Middle frontal gyrus (tissue), 1 donor: ENCODE measurements around the gene NDST3.
"Not testable (repeated sequence)": the region's sequence is repeated elsewhere in the genome, so short reads cannot be mapped to it uniquely, and the experiment has no call there.

Source experiments
- DNase-seq: peaks from one replicate; pipeline ENCODE4 v3.0.0-alpha.2; 2015; ENCODE audit warnings: low spot score; ENCODE audit errors: extremely low spot score

Gene NDST3

DNA sequence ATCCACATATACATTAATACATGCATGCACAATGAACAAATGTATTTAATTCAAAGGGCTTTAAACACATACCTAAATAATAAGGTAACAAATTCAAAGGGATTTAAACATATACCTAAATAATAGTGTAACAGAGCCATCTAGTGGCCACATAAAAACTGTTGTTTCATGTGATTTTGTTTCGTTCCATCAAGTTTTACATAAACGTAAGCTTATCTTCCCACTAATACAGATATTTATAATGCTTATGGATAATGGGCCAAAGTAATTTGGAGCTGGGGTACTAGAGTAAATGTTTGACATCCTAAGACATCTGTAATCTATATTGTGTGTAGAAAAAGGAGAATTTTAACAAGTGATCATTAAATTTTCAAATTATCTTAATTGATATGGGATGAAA lies 236.2 kb downstream of the NDST3 start:
- DNase-seq, result peak; percentile 53

GRCh38 chr4:118271788-118272187 lies 237.5 kb downstream of the NDST3 start:
- DNase-seq, result no peak

DNA sequence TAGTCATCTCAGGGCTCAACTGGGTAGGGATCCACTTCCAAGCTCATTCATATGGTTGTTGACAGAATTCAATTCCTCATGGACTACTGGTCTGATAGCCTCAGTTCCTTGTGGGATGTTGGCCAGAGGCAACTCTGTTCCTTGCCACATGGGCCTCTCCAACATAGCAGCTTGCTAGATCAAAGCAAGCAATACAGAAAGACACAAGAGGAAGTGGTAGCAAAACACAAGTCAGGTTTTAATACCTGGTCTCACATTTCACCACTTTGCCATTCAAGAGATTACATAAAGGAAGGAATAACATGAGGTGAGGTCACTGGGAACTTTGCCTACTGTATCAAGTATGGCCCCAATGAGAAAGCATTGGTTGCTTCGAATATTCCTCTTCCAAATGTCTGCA lies 239.4 kb downstream of the NDST3 start:
- DNase-seq, result no peak

DNA sequence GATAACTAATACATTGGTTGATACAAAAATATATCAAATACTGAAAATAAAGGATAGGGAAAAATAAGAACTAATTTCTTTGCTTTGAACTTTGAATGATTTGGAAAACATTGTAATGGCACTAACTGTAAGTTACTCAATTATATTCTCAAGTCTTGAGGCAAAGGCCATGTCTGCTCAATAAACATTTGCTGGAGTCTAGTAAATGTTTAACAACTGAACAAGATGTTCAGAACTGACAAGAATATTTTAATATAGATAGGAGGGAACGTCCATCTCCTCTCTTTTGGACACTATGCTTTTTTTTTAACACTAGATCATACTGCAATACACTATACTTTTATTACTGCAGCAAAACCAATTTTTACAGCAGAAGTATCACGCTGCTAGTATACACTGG lies 242.3 kb downstream of the NDST3 start:
- DNase-seq, result no peak

- DNase-seq, result no peak
Observed at GRCh38 chr4:118277243-118277642, 243.0 kb downstream of the NDST3 start.

DNA sequence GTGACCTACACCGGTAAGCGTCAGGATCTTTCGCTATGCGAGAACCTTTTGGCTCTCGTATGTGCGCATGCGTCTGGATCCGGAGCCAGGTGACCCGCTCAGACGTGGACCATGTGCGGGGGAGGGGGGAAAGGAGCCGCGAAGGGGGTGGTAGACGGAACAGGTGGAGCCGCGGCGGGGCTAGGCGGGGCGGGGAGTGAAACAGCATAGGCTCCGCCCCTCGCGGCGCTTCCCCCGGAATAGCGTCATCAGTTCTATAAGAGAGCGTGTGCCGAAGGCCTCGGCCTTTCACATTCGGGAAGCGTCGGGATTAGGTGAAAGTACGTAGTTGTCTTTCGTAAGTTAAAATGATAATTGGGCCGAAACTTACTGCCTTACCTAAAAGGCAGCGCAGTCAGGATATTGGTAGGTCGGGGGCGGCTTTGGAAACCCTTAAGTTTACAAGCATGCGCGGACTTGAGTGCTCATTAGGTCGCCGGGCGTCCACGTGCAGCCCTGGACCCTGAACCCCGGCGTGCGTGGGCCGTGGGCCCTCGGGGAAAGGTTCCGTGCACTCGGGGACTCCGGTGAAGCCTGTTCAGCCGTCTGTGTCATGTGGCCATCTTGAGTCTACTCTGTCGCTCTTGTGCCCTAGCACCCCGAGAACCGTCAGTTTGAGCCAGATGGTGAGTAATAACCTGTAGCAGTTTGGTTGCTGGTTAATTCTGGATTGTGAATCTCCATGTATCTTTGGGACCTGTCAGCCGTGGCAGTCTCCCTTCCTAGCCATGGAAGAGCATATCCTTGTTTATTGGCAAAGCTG lies 244.4 kb downstream of the NDST3 start:
- peak; percentile 80 for DNase-seq

DNA sequence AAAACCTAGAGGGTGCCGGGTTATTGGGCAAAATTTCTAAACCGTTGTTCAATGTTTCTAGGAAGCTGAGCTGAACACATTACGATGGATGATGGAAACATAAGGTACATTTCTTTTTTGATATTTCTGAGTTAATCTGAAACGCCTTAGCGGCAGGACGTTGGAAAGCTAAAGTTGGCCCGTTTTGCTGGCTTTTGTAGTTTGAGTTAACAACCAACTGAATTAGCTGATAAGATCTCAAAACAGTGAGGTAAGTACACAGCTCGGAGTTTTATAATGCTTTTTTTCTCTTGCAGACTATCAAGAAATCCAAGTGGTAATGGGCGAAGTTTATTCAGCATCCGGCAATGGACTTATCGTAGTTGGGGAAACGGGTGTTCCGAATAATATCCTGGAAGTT lies 245.0 kb downstream of the NDST3 start:
- no peak for DNase-seq

DNA sequence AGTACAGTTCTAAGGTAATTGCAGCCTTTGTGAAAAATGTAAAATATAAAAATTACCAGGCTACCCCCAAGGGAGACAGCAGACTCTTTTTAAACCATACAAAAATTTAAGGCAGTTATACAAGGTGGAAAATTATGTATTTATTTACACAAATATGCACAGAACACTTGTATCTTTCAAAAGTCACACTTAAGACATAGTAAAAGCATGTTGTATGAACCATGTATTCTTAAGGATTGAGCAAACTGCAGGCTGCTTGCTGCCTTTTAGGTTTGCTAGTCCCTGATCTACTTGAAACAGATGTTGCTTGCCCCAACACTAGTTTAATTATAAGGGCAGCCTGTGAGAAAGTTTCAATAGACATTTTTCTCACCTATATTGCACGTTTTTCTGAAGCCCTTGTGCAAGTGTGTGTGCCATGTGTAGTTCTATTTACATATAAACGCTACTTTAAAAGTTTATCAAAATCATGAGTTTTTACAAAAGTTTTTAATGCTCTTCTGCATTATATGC lies 245.7 kb downstream of the NDST3 start:
- no peak for DNase-seq

DNA sequence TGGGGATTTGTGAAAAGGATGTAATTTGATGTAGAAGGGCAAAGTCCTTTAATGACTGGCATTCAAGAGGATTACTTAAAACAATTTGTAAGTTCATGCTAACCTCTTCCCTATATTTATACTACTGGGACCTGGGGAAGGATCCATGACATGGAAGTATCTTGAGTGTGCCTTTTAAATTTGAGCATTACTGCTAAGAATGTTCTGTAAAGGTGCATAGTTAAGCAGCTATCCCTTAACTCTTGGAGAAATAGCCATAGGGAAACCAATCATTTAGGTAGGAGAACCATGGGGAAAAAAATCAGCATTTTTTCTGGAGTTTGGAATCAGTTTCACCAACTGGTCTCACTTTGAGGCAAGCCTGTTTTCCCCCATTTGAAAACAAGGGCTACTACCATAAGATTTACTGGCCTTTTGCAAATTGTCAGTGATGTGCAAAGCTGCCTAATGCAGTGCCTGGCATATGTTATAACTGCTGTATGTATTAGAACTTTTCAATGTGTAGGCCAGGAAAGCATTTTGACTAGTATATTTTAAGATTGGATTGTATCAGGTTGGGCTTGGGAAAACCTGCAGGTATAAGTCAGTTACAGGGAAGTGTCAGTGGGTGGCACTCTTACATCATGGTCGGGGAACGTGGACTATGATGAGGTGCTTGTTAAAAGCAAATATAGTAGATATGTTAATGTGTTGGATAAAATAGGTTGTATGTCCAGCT lies 246.4 kb downstream of the NDST3 start:
- DNase-seq, result no peak

DNA sequence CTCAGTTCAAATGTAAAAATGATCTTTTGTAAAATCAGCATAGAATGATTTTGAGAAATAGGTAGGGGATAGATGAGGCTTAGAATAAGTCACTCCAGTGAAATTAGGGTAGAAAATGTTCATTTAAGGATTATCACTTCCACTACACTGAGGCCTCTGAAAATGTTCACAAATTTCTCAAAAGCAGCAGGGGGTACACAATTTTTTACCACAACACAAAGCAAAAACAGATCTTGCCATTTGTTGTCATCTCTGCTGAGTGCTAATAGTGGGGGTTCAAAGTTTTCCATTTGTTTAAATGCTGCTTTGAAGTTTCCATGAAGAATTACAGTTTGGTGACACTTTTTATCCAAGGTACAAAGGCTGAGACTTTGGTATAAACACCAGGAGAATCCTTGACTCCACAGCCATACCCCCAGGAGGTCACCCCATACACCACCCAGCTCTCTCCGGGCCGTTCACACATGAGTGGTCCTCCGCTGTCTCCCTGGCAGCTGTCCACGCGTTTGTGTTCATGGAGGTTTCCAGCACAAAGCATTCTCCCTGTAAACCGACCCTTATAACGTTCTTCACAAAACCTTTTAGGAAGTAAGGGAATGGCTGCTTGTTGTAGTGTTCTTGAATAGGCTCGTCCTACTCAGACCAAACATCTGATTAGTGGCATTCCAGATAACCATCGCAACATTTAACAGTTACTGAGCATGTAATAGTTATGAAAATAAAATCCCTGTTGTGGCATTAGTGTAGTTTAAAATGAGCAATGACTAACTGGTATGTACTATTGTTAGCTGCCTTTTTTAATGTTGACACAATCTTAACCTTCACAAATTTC lies 247.5 kb downstream of the NDST3 start:
- no peak for DNase-seq

DNA sequence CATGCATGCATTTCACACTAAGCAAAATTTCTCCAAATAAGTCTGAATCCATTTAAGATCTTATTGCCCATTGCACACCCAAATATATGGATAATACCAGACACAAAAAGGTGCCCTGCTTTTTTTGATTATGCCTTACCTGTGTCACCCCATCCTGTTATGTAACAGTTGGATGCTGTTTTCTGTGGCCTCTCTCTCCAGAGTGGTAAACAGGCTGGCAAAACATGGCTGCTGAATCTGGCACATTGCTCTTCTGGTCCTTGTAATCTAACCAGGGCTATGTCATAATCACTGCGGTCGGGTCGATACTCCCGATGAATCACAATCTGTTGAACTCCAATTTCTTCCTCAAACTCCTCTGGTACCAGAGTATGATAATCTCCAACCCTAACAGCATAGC lies 248.4 kb downstream of the NDST3 start:
- no peak for DNase-seq

DNA sequence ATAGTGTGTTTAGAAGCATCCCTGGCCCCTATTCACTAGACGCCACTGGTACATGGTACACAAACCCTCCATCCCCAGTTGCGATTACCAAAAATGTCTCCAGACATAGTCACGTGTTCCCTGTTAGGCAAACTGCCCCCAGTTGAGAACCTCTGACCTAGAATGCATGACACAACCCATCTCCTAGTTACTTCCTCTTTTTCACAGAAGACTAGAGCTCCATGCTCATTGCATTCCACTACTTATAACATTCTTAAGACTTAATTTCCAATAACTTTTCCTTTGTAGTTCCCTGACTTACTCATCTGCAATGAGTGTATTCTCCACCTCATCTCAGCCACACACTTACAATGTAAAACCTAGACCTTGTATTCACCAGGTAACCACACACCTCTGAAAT lies 249.9 kb downstream of the NDST3 start:
- DNase-seq, result no peak

DNA sequence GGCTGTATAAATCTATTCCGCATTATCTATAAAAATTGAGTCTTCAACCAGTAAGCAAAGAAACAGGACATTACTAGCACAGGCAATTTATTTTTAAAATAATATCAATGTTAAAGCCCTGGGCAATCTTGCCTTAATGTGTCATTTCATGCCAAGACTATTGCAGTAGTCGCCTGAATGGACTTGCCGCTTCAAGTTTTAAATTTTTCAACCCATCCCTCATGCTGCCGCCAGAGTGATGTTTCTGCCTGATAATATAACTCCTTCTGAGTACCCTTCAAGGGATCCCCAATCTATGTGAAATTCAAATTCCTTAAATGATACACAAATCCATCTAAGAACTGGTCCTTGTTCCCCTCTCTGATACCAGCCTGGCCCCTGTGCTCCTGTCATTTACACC lies 251.6 kb downstream of the NDST3 start:
- no peak for DNase-seq

DNA sequence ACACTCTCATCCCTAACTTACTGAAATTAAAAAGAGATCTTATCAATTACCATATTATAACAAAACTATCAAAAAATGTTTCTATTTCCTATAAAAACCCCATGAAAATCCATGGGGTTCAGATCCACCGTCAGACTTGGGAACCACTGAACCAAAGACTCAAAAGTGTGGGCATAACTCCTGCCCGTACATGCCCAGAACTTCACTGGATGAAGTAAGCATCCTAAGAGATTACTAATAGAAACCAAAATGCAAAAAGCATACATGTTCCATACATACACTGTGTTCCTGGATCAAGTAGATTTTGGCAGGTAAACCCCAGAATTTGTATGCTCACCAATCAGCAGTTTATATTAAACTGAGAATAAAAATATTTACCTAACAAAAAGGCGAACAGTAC lies 252.4 kb downstream of the NDST3 start:
- DNase-seq, result no peak

DNA sequence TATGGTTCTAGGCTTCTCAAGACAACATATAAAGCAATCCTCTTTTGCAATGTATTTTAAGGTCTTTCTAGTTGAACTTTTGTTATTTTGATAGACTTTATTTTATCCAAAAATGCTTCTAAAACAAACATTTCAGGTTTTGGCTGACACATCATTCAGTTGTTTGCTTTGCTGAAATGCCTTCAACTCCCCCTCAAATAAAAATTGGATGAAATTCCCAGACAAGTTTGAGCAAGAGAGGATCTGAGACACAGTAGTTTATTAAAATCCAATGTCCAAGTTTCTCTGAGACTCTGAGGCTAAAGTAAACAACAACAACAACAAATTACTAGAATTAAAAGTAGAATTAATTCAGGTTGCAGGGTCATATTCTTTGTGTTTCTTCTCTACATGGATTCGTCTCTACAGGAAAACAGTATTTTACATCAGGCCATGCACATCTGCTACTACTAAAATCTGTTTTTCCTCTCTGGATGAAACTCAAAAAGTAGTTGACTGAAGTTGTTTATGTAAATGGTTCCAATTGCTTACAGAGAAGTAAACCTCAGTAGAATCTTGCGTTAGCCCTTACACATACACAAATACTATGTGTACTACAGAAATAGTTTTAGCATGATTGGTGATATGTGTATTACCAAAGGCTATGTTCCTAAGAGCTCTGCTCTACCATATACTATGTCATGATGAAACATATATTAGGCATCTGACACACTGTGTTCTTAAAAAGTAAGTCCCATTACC lies 253.6 kb downstream of the NDST3 start:
- DNase-seq, result no peak

DNA sequence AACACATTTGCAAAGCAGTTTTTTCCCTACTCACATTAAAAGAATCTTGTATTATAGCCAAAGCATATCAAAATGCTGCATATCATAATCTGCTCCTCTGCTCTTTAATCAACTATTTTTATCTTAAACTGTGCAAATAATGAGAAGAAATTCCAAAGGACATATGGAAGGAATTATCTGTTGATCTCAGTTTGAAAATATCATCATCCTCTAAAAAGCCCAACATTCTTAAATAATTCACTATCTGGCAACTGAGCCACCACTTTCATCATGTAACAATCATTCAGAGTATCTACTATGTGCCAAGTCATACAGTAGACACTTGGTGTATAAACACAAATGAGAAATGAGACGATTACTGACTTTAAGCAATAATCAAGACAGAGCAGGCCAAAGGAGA lies 255.5 kb downstream of the NDST3 start:
- DNase-seq, result no peak

DNA sequence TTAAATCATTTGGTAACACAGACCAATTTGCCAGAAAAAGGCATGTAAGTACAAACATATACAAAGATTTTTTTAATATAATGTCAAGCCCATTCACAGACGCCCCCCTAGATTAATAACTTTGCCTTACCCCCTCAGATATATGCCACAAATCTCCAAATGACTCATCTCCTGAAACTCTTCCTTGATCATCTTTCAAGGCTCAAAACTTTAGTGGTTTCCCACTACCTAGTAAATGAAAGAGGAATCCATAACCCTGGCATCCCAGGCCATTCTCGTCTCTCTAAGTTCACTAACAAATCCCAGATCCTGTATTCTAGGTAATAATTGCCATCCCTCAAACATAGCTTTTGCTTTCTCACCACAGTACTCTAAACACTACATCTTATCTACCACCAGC lies 256.7 kb downstream of the NDST3 start:
- DNase-seq, result no peak

- no peak for DNase-seq
Observed at GRCh38 chr4:118296729-118297128, 262.4 kb downstream of the NDST3 start.

DNA sequence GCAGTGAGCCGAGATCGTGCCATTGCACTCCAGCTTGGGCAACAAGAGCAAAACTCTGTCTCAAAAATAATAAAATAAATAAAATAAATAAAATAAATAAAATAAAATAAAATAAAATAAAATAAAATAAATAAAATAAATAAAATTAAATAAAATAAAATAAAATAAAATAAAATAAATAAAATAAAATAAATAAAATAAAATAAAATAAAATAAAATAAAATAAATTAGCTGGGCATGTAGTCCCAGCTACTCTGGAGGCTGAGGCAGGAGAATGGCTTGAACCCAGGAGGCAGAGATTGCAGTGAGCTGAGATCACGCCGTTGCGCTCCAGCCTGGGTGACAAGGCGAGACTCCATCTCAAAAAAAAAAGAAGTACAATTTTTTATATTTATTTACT lies 265.3 kb downstream of the NDST3 start:
- not testable (repeated sequence) for DNase-seq

- no peak for DNase-seq
Observed at GRCh38 chr4:118307643-118308042, 273.4 kb downstream of the NDST3 start.
